Hepatocyte (in vitro differentiated cells): Measurements from ENCODE around the gene RTCB. TPM values are rescaled to one million over a fixed set of nuclear protein-coding genes. Genes with fewer than 3 reads are reported as not detected.
A peak's percentile ranks its signal among the peaks of the same experiment; 100 is the strongest.

ENCODE experiments used
- DNase-seq: peaks from one replicate; pipeline ENCODE4 v3.0.0-alpha.2; 2016; ENCODE audit warnings: low spot score
- H2AFZ ChIP-seq: fragments of 200-600 bp; sonication (generic); 2 replicates; pipeline ENCODE4 v1.6.0; 2016; ENCODE audit warnings: antibody characterized with exemption, mild to moderate bottlenecking
- H3K27ac ChIP-seq: fragments of 200-600 bp; sonication (generic); 2 replicates; pipeline ENCODE4 v1.5.1; 2016; ENCODE audit warnings: mild to moderate bottlenecking
- H3K27me3 ChIP-seq: fragments of 200-600 bp; sonication (generic); 2 replicates; pipeline ENCODE4 v1.6.1; 2016
- H3K36me3 ChIP-seq: fragments of 200-600 bp; sonication (generic); replicated peaks from 2 replicates; pipeline ENCODE4 v1.5.1; 2016; ENCODE audit warnings: low read depth; ENCODE audit not compliant: insufficient read depth
- H3K4me1 ChIP-seq: fragments of 200-600 bp; sonication (generic); 2 replicates; pipeline ENCODE4 v1.5.1; 2016; ENCODE audit warnings: mild to moderate bottlenecking, moderate library complexity; ENCODE audit not compliant: insufficient read depth
- H3K4me2 ChIP-seq: fragments of 200-600 bp; sonication (generic); 2 replicates; pipeline ENCODE4 v1.6.0; 2016
- H3K4me3 ChIP-seq: fragments of 200-600 bp; sonication (generic); 2 replicates; pipeline ENCODE4 v1.5.1; 2016; ENCODE audit warnings: mild to moderate bottlenecking
- H3K79me2 ChIP-seq: fragments of 200-600 bp; sonication (generic); 2 replicates; pipeline ENCODE4 v1.6.0; 2017; ENCODE audit warnings: mild to moderate bottlenecking
- H3K9me2 ChIP-seq: fragments of 200-600 bp; sonication (generic); replicated peaks from 2 replicates; pipeline ENCODE4 v1.6.0; 2017; ENCODE audit warnings: mild to moderate bottlenecking; ENCODE audit not compliant: insufficient read depth
- H3K9me3 ChIP-seq: fragments of 200-600 bp; sonication (generic); 2 replicates; pipeline ENCODE4 v1.5.1; 2016; ENCODE audit warnings: low read depth, mild to moderate bottlenecking
- H4K20me1 ChIP-seq: fragments of 200-600 bp; sonication (generic); 2 replicates; pipeline ENCODE4 v1.6.0; 2016; ENCODE audit warnings: mild to moderate bottlenecking; ENCODE audit not compliant: insufficient read depth, poor library complexity, severe bottlenecking
- EZH2 ChIP-seq: fragments of 200-600 bp; sonication (generic); IDR thresholded peaks from 2 replicates; pipeline ENCODE4 v1.6.1; 2016; ENCODE audit warnings: antibody characterized with exemption, mild to moderate bottlenecking, borderline replicate concordance
- EZH2phosphoT487 ChIP-seq: fragments of 200-600 bp; sonication (generic); IDR thresholded peaks from one replicate; pipeline ENCODE4 v1.6.1; 2018; ENCODE audit warnings: antibody characterized with exemption, mild to moderate bottlenecking, low read depth, moderate library complexity; ENCODE audit not compliant: unreplicated experiment, severe bottlenecking
- WGBS: methylation state at CpG from one replicate; pipeline ENCODE4 v1.1.6; 2016; ENCODE audit warnings: low lambda C conversion rate; ENCODE audit errors: missing lambda C conversion rate; 5-methylcytosine and 5-hydroxymethylcytosine counted together
- polyA plus RNA-seq: library from polyadenylated mRNA; unstranded; fragments of >200 nt; fragmentation: Nextera tagmentation; extraction: Ambion mirVana; gene quantifications from 2 replicates; pipeline ENCODE4 v1.2.1, GENCODE V29; 2016
- total RNA-seq: library from RNA; depleted of rRNA; stranded (reverse); fragments of >200 nt; gene quantifications from 2 replicates; pipeline ENCODE4 v1.2.3, GENCODE V29; 2014
- TF ChIP-seq, protein P1 (sequence below): fragments of 200-600 bp; sonication (generic); IDR thresholded peaks from 2 replicates; pipeline ENCODE4 v1.5.1; 2016; ENCODE audit warnings: antibody characterized with exemption, mild to moderate bottlenecking; ENCODE audit not compliant: poor library complexity

Gene RTCB
- total and polyA plus RNA-seq, 2 experiments from 2014 or later, result 80.3 to 95.6 TPM

DNA sequence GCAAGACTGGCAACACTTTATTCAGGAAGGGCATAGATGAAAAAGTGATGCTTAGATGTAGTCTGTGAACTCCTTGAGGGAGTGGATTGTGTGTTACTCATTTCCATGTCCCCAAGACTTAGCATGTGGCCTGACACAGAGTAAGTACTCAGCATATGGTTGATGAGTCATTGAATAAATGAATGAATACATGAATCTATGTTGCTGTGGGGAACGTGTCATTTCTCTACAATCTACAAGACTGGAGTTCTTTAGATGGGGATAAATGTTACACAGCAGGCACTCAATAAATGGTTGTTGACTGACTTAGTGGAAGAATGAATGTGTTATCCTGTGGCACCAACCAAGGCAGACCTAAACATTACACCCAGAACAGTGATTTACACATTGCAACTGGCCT, 34.3 kb upstream of the RTCB start:
- Histone ChIP-seq H3K9me3 (no peaks in the 10 kb centered on the region), H3K4me2 (no peak overlapping the region), H3K36me3 (no peaks in the 10 kb centered on the region), H3K4me1 (no peaks in the 10 kb centered on the region), H3K9me2 (no peaks in the 10 kb centered on the region), H2AFZ (no peak overlapping the region), H3K27me3 (peaks cover 40% of the 10 kb centered on the region), H3K27ac (no peak overlapping the region), H3K79me2 (no peaks in the 10 kb centered on the region), H3K4me3 (no peak overlapping the region), H4K20me1 (no peaks in the 10 kb centered on the region)
- TF ChIP-seq EZH2 (no peak), EZH2phosphoT487 (no peak)
- TF ChIP-seq, protein P1, sequence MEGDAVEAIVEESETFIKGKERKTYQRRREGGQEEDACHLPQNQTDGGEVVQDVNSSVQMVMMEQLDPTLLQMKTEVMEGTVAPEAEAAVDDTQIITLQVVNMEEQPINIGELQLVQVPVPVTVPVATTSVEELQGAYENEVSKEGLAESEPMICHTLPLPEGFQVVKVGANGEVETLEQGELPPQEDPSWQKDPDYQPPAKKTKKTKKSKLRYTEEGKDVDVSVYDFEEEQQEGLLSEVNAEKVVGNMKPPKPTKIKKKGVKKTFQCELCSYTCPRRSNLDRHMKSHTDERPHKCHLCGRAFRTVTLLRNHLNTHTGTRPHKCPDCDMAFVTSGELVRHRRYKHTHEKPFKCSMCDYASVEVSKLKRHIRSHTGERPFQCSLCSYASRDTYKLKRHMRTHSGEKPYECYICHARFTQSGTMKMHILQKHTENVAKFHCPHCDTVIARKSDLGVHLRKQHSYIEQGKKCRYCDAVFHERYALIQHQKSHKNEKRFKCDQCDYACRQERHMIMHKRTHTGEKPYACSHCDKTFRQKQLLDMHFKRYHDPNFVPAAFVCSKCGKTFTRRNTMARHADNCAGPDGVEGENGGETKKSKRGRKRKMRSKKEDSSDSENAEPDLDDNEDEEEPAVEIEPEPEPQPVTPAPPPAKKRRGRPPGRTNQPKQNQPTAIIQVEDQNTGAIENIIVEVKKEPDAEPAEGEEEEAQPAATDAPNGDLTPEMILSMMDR, result no peak
- WGBS, result 62% methylated on average over 1 of the region's 1 CpG
- DNase-seq, result no peak

DNA sequence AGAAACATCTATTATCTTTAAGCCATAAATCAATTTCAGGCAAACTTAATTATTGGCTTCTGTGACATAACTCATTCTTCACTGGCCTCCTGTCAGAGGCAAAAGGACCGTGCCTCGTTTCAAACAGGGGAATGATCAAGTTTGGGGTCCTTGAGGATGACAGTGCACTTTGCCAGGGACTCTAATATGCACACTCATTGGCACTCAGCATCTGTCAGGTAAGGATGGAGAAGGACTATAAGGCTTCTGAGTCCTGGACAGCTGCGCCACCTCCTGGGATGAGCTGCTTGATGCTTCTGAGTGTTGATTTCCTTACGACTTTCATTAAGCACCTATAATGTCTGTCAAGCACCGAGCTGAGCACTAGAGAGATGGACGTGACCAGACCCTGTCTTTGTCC, 32.0 kb upstream of the RTCB start:
- peaks cover 42% of the 10 kb centered on the region for H3K27me3 ChIP-seq
- H3K27ac ChIP-seq, result no peak overlapping the region
- no peaks in the 10 kb centered on the region for H3K9me3 ChIP-seq
- TF ChIP-seq EZH2phosphoT487 (no peak), EZH2 (no peak)
- TF ChIP-seq, protein P1, result peak; percentile 27
- H3K36me3 ChIP-seq, result no peaks in the 10 kb centered on the region
- no peak overlapping the region for H3K4me3 ChIP-seq
- H2AFZ ChIP-seq, result no peak overlapping the region
- 50% methylated on average over 6 of the region's 6 CpGs for WGBS
- H3K79me2 ChIP-seq, result no peaks in the 10 kb centered on the region
- no peaks in the 10 kb centered on the region for H3K4me1 ChIP-seq
- H4K20me1 ChIP-seq, result no peaks in the 10 kb centered on the region
- peak; percentile 34 for DNase-seq
- no peaks in the 10 kb centered on the region for H3K9me2 ChIP-seq
- no peak overlapping the region for H3K4me2 ChIP-seq

DNA sequence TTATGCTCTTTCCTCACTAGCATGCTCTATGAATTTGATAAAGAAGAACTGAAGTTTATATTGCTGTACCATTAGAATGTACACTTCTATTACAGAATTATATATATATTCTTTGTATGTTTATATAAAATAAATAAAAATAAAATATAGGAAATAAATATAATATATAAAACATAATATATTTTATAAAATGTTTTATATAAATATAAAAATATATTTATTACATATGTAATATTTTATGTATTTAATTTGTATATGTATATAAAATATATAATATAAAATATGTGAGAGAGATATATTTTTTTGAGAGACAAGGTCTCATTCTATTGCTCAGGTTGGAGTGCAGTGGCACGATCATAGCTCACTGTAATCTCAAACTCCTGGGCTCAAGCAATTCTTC, 18.3 kb upstream of the RTCB start:
- H3K36me3 ChIP-seq, result no peaks in the 10 kb centered on the region
- no peak for DNase-seq
- H4K20me1 ChIP-seq, result no peaks in the 10 kb centered on the region
- H3K9me3 ChIP-seq, result no peaks in the 10 kb centered on the region
- H3K4me1 ChIP-seq, result no peaks in the 10 kb centered on the region
- no peaks in the 10 kb centered on the region for H3K79me2 ChIP-seq
- no peak overlapping the region for H3K4me2 ChIP-seq
- H3K27ac ChIP-seq, result no peak overlapping the region
- no peaks in the 10 kb centered on the region for H3K9me2 ChIP-seq
- TF ChIP-seq, protein P1, result no peak
- TF ChIP-seq EZH2, result no peak
- TF ChIP-seq EZH2phosphoT487, result no peak
- peaks cover 13% of the 10 kb centered on the region for H3K27me3 ChIP-seq
- H3K4me3 ChIP-seq, result no peak overlapping the region
- no peak overlapping the region for H2AFZ ChIP-seq
- 89% methylated on average over 1 of the region's 1 CpG for WGBS

DNA sequence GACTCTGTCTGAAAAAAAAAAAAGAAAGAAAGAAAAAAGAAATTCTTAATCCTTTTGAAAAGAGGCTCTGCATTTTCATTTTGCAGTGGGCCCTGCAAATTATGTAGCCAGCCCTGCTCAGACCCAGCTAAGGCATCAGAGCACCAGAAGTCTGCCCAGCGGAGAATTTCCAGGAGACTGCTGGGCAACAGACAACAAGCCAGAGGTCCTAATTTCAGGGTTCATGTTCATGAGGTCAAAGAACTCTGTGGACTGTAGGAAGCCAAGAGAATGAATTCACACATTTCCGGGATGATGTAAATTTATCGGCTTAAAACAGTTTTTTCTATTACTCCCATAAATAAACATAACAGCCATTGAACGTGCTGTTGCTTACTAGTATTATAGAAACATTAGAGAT, 14.8 kb upstream of the RTCB start:
- Histone ChIP-seq H3K4me3 (no peak overlapping the region), H3K4me1 (no peaks in the 10 kb centered on the region), H3K9me2 (no peaks in the 10 kb centered on the region), H3K36me3 (no peaks in the 10 kb centered on the region), H3K79me2 (no peaks in the 10 kb centered on the region), H3K27ac (no peak overlapping the region), H4K20me1 (no peaks in the 10 kb centered on the region), H3K27me3 (peaks cover 12% of the 10 kb centered on the region), H2AFZ (no peak overlapping the region), H3K9me3 (no peaks in the 10 kb centered on the region), H3K4me2 (no peak overlapping the region)
- TF ChIP-seq, protein P1, result no peak
- TF ChIP-seq EZH2phosphoT487, result no peak
- no peak for TF ChIP-seq EZH2
- DNase-seq, result no peak
- WGBS, result 93% methylated on average over 4 of the region's 4 CpGs
